ENCODE measurements around the gene PDIA5. TPM values are rescaled to one million over a fixed set of nuclear protein-coding genes. Genes with fewer than 3 reads are reported as not detected.

PDIA5 gene
- total RNA-seq, 1 donor from 2014 or later, result 49.4 TPM

DNA sequence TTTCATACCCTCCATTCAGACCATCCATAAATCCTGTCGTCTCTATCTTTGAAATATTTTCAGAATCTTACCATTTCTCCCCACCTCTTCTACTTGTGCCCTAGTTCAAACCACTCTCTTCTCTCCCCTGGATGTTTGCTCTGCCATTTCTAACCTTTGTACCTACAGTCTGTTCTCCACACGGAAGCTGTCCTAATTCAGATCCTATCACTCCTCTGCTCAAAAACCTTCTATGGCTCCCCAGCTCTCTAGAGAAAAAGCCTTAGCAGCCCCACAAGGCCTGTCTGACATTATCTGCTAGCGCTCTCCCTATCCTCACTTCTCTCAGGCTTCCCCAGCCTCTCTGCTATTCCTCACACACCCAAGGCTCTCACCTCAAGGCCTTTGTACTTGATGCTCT, 34.8 kb upstream of the PDIA5 start:
- DNase-seq, result no peak
- no peak overlapping the region for H3K4me3 Mint-ChIP-seq (ENCODE audit: unreplicated experiment)
- no peak overlapping the region for H3K27ac Mint-ChIP-seq (ENCODE audit: unreplicated experiment)
- TF ChIP-seq, protein P1, sequence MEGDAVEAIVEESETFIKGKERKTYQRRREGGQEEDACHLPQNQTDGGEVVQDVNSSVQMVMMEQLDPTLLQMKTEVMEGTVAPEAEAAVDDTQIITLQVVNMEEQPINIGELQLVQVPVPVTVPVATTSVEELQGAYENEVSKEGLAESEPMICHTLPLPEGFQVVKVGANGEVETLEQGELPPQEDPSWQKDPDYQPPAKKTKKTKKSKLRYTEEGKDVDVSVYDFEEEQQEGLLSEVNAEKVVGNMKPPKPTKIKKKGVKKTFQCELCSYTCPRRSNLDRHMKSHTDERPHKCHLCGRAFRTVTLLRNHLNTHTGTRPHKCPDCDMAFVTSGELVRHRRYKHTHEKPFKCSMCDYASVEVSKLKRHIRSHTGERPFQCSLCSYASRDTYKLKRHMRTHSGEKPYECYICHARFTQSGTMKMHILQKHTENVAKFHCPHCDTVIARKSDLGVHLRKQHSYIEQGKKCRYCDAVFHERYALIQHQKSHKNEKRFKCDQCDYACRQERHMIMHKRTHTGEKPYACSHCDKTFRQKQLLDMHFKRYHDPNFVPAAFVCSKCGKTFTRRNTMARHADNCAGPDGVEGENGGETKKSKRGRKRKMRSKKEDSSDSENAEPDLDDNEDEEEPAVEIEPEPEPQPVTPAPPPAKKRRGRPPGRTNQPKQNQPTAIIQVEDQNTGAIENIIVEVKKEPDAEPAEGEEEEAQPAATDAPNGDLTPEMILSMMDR (IDR thresholded peaks at IDR 0.05; ENCODE audit: partially characterized antibody, unreplicated experiment), result no peak
- H3K27me3 Mint-ChIP-seq (ENCODE audit: unreplicated experiment), result peaks cover 2% of the 10 kb centered on the region
- H3K36me3 Mint-ChIP-seq (ENCODE audit: unreplicated experiment), result no peaks in the 10 kb centered on the region
- peaks cover 10% of the 10 kb centered on the region for H3K4me1 Mint-ChIP-seq (ENCODE audit: low read depth, unreplicated experiment)
- peaks cover 7% of the 10 kb centered on the region for H3K9me3 Mint-ChIP-seq (ENCODE audit: unreplicated experiment)

DNA sequence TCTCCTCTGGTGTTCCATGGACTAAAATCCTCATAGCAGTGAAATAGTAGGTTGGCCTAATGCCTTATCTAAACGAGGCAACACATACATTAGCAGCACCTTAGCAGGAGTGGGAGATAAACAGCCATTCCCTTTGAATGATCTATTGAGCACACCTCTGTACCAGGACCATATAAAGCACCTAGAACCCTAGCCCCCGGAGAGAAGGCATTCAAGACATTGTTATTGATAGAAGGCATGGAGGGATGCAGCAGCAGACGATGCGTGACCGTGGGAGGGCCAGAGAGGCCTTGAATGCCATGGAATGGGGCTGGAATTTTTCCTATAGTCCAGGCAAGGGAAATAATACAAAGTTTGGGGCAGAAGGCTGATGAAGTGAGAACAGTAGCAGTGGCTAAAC, 32.7 kb upstream of the PDIA5 start:
- TF ChIP-seq, protein P1 (IDR thresholded peaks at IDR 0.05; ENCODE audit: partially characterized antibody, unreplicated experiment), result no peak
- H3K27me3 Mint-ChIP-seq (ENCODE audit: unreplicated experiment), result no peaks in the 10 kb centered on the region
- peaks cover 16% of the 10 kb centered on the region for H3K4me1 Mint-ChIP-seq (ENCODE audit: low read depth, unreplicated experiment)
- peaks cover 6% of the 10 kb centered on the region for H3K9me3 Mint-ChIP-seq (ENCODE audit: unreplicated experiment)
- H3K36me3 Mint-ChIP-seq (ENCODE audit: unreplicated experiment), result no peaks in the 10 kb centered on the region
- no peak for DNase-seq
- no peak overlapping the region for H3K4me3 Mint-ChIP-seq (ENCODE audit: unreplicated experiment)
- H3K27ac Mint-ChIP-seq (ENCODE audit: unreplicated experiment), result no peak overlapping the region

DNA sequence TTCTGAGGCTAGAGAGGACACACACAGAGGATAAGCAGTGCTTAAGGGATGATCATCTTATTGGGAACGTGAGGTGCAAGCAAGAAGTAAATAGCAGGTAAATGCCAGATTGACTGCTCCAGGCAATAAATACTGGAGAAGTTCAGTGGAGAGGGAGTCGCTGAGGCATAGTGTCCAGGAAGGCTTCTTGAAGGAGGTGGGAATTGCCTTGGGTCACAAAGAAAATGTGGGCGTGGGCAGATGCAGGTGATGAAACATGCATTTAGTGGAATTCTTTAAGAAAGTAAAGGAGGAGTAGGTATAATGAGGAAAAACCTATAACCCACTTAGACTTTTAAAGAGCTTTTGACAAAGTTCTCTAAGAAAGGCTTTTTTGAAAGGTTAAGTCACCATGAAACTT, 31.8 kb upstream of the PDIA5 start:
- H3K9me3 Mint-ChIP-seq (ENCODE audit: unreplicated experiment), result peaks cover 6% of the 10 kb centered on the region
- H3K4me1 Mint-ChIP-seq (ENCODE audit: low read depth, unreplicated experiment), result peaks cover 16% of the 10 kb centered on the region
- H3K27ac Mint-ChIP-seq (ENCODE audit: unreplicated experiment), result no peak overlapping the region
- TF ChIP-seq, protein P1 (IDR thresholded peaks at IDR 0.05; ENCODE audit: partially characterized antibody, unreplicated experiment), result no peak
- no peaks in the 10 kb centered on the region for H3K36me3 Mint-ChIP-seq (ENCODE audit: unreplicated experiment)
- DNase-seq, result no peak
- H3K27me3 Mint-ChIP-seq (ENCODE audit: unreplicated experiment), result no peaks in the 10 kb centered on the region
- H3K4me3 Mint-ChIP-seq (ENCODE audit: unreplicated experiment), result no peak overlapping the region

DNA sequence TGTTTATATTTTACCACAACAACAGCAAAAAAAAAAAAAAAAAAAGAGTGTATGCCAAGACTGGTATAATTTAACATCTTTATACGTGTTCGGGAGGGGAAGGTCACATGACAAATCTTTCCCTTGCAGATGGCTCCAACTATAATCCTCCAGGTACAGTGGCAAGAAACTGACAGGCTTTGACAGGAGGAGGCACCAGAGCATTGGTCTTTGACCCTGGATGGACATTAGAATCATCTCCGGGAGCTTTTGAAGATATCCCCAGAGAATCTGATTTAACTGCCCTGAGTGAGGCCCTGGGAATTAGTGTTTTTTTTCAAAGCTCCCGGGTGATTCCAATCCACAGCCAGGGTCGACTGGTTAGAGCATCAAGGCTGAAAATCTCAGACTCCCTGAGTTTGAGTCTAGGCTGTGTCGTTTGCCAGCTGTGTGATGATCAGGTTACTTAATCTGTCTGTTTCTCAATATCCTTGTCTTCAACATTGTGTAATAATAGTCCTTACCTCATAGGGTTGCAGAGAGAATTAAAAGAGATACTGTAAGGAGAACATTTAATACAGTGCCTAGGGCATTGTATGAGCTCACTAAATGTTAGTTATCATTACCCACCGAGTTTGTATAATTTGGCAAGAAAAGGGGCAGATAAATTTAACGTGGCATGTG, 30.3 kb upstream of the PDIA5 start:
- H3K4me1 Mint-ChIP-seq (ENCODE audit: low read depth, unreplicated experiment), result peaks cover 16% of the 10 kb centered on the region
- peaks cover 6% of the 10 kb centered on the region for H3K9me3 Mint-ChIP-seq (ENCODE audit: unreplicated experiment)
- H3K36me3 Mint-ChIP-seq (ENCODE audit: unreplicated experiment), result no peaks in the 10 kb centered on the region
- no peaks in the 10 kb centered on the region for H3K27me3 Mint-ChIP-seq (ENCODE audit: unreplicated experiment)
- H3K27ac Mint-ChIP-seq (ENCODE audit: unreplicated experiment), result no peak overlapping the region
- no peak overlapping the region for H3K4me3 Mint-ChIP-seq (ENCODE audit: unreplicated experiment)
- TF ChIP-seq, protein P1 (IDR thresholded peaks at IDR 0.05; ENCODE audit: partially characterized antibody, unreplicated experiment), result no peak
- no peak for DNase-seq

DNA sequence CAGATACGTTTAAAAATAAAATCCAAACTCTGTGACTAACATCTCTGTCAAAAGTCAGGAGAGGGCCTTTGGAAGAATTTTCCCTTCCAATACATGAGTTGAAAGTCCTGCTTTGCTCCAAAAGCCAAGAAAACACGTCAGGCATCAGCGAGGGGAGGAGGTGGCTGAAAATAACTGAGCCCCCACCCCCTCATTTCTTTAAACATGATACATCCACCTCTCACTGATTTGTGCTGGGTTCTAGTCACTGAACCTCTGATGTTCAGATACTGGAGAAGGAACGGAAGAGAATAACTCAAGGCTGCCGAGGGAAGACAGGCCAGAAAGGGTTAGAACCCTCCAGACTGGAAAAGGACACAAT, 29.8 kb upstream of the PDIA5 start:
- H3K36me3 Mint-ChIP-seq (ENCODE audit: unreplicated experiment), result no peaks in the 10 kb centered on the region
- no peaks in the 10 kb centered on the region for H3K27me3 Mint-ChIP-seq (ENCODE audit: unreplicated experiment)
- DNase-seq, result no peak
- no peak overlapping the region for H3K27ac Mint-ChIP-seq (ENCODE audit: unreplicated experiment)
- TF ChIP-seq, protein P1 (IDR thresholded peaks at IDR 0.05; ENCODE audit: partially characterized antibody, unreplicated experiment), result no peak
- H3K9me3 Mint-ChIP-seq (ENCODE audit: unreplicated experiment), result peaks cover 6% of the 10 kb centered on the region
- no peak overlapping the region for H3K4me3 Mint-ChIP-seq (ENCODE audit: unreplicated experiment)
- H3K4me1 Mint-ChIP-seq (ENCODE audit: low read depth, unreplicated experiment), result peaks cover 16% of the 10 kb centered on the region
